ENCODE results near the gene HM13. TPM values are rescaled to one million over a fixed set of nuclear protein-coding genes. Genes with fewer than 3 reads are reported as not detected.
"Not testable (repeated sequence)": the region's sequence is repeated elsewhere in the genome, so short reads cannot be mapped to it uniquely, and the experiment has no call there.

HM13 gene
- total RNA-seq, 1 experiment from 2014 or later, result 105 TPM

DNA sequence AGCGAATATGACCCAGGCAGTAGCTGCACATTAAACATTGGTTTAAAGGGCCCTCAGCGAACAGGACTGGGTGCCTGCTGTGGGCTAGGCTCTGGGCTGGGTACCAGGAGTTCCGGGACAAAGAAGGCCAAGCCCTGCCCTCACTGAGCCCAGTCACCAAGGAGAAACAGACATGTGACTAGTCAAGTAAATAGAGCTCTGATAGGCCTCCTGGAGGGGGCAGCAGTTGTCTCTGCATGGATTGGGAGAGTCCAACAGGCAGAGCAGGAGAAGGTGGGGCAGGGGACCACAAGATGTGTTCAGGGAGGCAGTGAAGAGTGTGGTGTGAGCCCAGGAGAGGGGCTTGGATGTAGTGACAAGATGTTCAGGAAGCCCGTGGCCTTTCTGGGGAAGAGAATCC lies 3.1 kb downstream of the HM13 start:
- Histone ChIP-seq H3K4me1 (peaks cover 6% of the 10 kb centered on the region; the same call in 1 of the 2 replicates), H3K4me3 (no peak overlapping the region), H3K36me3 (peaks cover 35% of the 10 kb centered on the region), H3K27me3 (no peaks in the 10 kb centered on the region), H3K27ac (no peak overlapping the region), H3K9me3 (replicated peaks) (no peaks in the 10 kb centered on the region)
- DNase-seq, result peak; percentile 69 to 72

DNA sequence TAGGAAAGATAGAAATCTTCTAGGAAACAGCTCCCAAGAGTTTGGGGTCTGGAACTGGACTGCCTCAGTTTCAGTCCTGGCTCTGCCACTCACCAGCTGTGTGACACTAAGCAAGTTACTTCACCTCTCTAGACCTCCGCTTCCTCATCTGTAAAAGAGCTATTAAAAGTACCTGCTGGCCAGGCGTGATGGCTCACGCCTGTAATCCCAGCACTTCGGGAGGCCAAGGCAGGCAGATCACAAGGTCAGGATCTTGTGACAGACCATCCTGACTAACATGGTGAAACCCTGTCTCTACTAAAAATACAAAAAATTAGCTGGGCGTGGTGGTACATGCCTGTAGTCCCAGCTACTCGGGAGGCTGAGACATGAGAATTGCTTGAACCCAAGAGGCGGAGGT lies 7.0 kb downstream of the HM13 start:
- not testable (repeated sequence) for DNase-seq

DNA sequence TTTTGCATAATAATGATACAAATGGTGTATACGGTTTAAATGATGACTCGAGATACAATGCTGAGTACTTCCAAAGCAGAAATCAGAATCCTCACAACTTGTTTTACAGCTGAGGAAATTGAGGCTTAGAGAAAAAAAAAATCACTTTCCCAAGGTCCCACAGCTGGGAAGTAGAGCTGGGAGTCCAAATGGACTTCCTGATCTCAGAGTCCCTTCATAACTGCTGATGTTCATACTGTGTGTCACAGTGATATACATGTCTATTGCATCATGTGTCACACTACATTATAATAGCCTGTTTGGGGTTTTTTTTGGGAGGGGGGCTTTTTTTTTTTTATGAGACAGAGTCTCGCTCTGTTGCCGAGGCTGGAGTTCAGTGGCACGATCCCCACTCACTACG lies 8.5 kb downstream of the HM13 start:
- DNase-seq, result no peak
- no peaks in the 10 kb centered on the region for H3K4me1 ChIP-seq
- H3K36me3 ChIP-seq, result peaks cover 52% of the 10 kb centered on the region
- no peaks in the 10 kb centered on the region for H3K27me3 ChIP-seq
- H3K9me3 ChIP-seq (replicated peaks), result no peaks in the 10 kb centered on the region
- H3K4me3 ChIP-seq, result no peak overlapping the region
- no peak overlapping the region for H3K27ac ChIP-seq

More for the DNA sequence above, 7.0 kb downstream of the HM13 start:
- peaks cover 43% of the 10 kb centered on the region for H3K36me3 ChIP-seq
- H3K27ac ChIP-seq; H3K9me3 ChIP-seq (replicated peaks); H3K4me1 ChIP-seq; H3K27me3 ChIP-seq; H3K4me3 ChIP-seq: not testable (repeated sequence)

DNA sequence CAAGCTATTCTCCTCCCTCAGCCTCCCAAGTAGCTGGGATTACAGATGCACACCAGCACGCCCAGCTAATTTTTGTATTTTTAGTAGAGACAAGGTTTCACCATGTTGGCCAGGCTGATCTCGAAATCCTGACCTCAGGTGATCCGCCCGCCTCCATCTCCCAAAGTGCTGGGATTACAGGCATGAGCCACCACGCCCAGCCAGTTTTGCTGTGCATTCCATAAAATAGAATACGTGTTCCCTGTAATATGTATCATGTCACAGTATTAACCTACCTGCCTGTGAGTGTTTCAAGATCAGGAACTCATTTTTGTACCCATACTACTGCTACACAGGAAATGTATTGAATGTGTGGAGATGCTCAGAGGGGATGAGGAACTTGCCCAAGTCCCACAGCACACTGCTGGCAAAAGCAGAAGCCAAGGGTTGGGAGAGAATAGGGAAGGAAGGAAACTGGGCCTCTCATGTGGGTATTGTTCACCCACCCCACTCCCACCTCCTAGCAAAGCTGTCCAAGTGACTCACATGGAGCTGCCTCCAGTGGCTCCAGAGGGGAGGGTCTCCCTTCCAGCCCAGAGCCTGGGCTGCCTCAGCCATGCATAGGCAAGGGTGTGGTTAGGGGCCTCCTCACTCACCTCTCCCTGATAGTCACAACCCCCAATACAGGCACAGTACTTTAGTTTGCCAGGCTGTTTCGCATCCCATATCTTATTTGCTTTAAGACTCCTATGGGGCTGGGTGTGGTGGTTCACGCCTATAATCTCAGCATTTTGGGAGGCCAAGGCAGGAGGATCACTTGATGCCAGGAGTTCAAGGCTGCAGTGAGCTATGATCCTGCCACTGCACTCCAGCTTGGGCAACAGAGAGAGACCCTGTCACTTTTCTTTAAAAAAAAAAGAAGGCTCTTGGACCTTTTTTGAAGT lies 9.4 kb downstream of the HM13 start:
- no peak overlapping the region for H3K27ac ChIP-seq
- H3K9me3 ChIP-seq (replicated peaks), result no peaks in the 10 kb centered on the region
- no peak for DNase-seq
- no peaks in the 10 kb centered on the region for H3K4me1 ChIP-seq
- no peak overlapping the region for H3K4me3 ChIP-seq
- peaks cover 57% of the 10 kb centered on the region for H3K36me3 ChIP-seq
- H3K27me3 ChIP-seq, result no peaks in the 10 kb centered on the region

DNA sequence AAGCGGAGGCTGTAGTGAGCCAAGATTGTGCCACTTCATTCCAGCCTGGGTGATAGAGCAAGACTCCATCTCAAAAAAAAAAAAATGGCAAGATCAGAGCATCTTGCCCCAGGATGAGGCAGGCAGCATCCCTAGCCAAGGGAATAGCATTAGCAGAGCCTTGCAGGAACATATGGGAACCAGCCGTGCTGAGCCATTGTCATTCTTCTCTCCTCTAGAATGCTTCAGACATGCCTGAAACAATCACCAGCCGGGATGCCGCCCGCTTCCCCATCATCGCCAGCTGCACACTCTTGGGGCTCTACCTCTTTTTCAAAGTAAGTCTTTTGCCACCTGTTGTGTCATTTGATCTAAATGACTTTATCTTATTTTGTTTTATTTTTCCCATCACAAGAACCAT lies 13.0 kb downstream of the HM13 start:
- Histone ChIP-seq H3K4me3 (no peak overlapping the region), H3K27me3 (no peaks in the 10 kb centered on the region), H3K27ac (no peak overlapping the region), H3K9me3 (replicated peaks) (no peaks in the 10 kb centered on the region), H3K36me3 (peaks cover 71% of the 10 kb centered on the region), H3K4me1 (no peaks in the 10 kb centered on the region)
- no peak for DNase-seq

DNA sequence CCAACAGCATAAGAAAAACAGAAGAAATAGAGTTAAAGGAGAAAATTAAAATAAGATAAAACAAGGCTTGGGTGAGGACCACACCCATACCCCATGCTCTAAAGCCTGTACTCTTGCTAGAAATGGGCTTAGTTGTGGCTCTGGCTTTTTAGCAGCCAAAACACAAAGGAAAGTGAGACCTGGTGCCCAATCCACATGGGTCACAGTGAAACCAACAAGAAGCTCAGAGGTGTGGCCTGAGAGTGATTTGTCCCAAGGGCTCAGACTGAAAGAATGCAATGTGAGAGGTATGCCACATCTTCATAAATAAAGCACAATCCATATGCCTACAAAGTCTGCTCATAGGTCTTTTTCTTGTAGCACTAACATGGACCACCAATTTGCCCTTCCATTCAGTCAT lies 21.1 kb downstream of the HM13 start:
- Histone ChIP-seq H3K27ac (no peak overlapping the region), H3K4me3 (no peak overlapping the region), H3K9me3 (replicated peaks) (no peaks in the 10 kb centered on the region), H3K4me1 (peaks cover 42% of the 10 kb centered on the region), H3K36me3 (peaks cover 66% of the 10 kb centered on the region), H3K27me3 (no peaks in the 10 kb centered on the region)
- DNase-seq, result no peak

- H3K4me1 ChIP-seq, result peaks cover 42% of the 10 kb centered on the region
- peak; percentile 40 to 70 for DNase-seq
- H3K9me3 ChIP-seq (replicated peaks), result no peaks in the 10 kb centered on the region
- H3K36me3 ChIP-seq, result peaks cover 56% of the 10 kb centered on the region
- peak overlapping the region; percentile 86 for H3K27ac ChIP-seq
- no peak overlapping the region for H3K4me3 ChIP-seq
- H3K27me3 ChIP-seq, result no peaks in the 10 kb centered on the region
Measured at GRCh38 chr20:31536575-31536974, 22.3 kb downstream of the HM13 start.

GRCh38 chr20:31537116-31537871 lies 23.1 kb downstream of the HM13 start:
- H3K9me3 ChIP-seq (replicated peaks), result no peaks in the 10 kb centered on the region
- H3K36me3 ChIP-seq, result peaks cover 50% of the 10 kb centered on the region
- H3K27ac ChIP-seq, result peak overlapping the region; percentile 86
- peak; percentile 97 to 99 for DNase-seq
- no peaks in the 10 kb centered on the region for H3K27me3 ChIP-seq
- no peak overlapping the region for H3K4me3 ChIP-seq
- H3K4me1 ChIP-seq, result peaks cover 42% of the 10 kb centered on the region

- Histone ChIP-seq H3K4me1 (peaks cover 42% of the 10 kb centered on the region), H3K9me3 (replicated peaks) (no peaks in the 10 kb centered on the region), H3K27ac (peak overlapping the region; percentile 86), H3K36me3 (peaks cover 48% of the 10 kb centered on the region), H3K4me3 (no peak overlapping the region), H3K27me3 (no peaks in the 10 kb centered on the region)
- no peak for DNase-seq
Measured at GRCh38 chr20:31537890-31538289, 23.6 kb downstream of the HM13 start.

GRCh38 chr20:31538326-31538725 lies 24.1 kb downstream of the HM13 start:
- Histone ChIP-seq H3K36me3 (peaks cover 47% of the 10 kb centered on the region), H3K4me1 (peaks cover 42% of the 10 kb centered on the region), H3K4me3 (no peak overlapping the region), H3K27me3 (no peaks in the 10 kb centered on the region), H3K9me3 (replicated peaks) (no peaks in the 10 kb centered on the region), H3K27ac (peak overlapping the region; percentile 86)
- DNase-seq, result no peak

DNA sequence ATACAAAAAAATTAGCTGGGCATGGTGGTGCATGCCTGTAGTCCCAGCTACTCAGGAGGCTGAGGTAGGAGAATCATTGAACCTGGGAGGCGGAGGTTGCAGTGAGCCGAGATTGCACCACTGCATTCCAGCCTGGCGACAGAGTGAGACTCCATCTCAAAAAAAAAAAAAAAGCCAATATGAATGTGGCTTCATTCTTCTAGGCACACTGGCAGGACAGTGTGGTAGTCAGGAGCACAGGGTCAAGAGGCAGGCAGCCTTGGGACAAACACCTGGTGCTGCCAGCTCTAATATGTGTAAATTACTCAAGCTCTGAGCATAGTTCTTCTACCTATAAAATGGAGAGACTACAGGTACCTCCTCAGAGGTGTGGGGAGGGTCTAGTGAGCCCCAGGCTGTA lies 25.4 kb downstream of the HM13 start:
- not testable (repeated sequence) for H3K9me3 ChIP-seq (replicated peaks); DNase-seq; H3K4me3 ChIP-seq; H3K27ac ChIP-seq; H3K27me3 ChIP-seq
- Histone ChIP-seq H3K4me1 (peaks cover 46% of the 10 kb centered on the region), H3K36me3 (peaks cover 37% of the 10 kb centered on the region)

- no peak overlapping the region for H3K27ac ChIP-seq
- DNase-seq, result no peak
- peaks cover 33% of the 10 kb centered on the region for H3K36me3 ChIP-seq
- no peaks in the 10 kb centered on the region for H3K9me3 ChIP-seq (replicated peaks)
- peaks cover 50% of the 10 kb centered on the region for H3K4me1 ChIP-seq
- H3K4me3 ChIP-seq, result no peak overlapping the region
- no peaks in the 10 kb centered on the region for H3K27me3 ChIP-seq
Measured at GRCh38 chr20:31540406-31540805, 26.2 kb downstream of the HM13 start.

GRCh38 chr20:31542201-31542842 lies 28.1 kb downstream of the HM13 start:
- H3K4me1 ChIP-seq, result peaks cover 34% of the 10 kb centered on the region
- H3K36me3 ChIP-seq, result peaks cover 35% of the 10 kb centered on the region
- H3K4me3 ChIP-seq, result no peak overlapping the region
- H3K9me3 ChIP-seq (replicated peaks), result no peaks in the 10 kb centered on the region
- no peak for DNase-seq
- no peaks in the 10 kb centered on the region for H3K27me3 ChIP-seq
- no peak overlapping the region for H3K27ac ChIP-seq

GRCh38 chr20:31542963-31543362 lies 28.7 kb downstream of the HM13 start:
- DNase-seq, result no peak
- Histone ChIP-seq H3K4me1 (peaks cover 29% of the 10 kb centered on the region), H3K4me3 (no peak overlapping the region), H3K36me3 (peaks cover 41% of the 10 kb centered on the region), H3K27me3 (no peaks in the 10 kb centered on the region), H3K27ac (no peak overlapping the region), H3K9me3 (replicated peaks) (no peaks in the 10 kb centered on the region)
